Measurements from ENCODE around the gene CDPF1. TPM values are rescaled to one million over a fixed set of nuclear protein-coding genes. Genes with fewer than 3 reads are reported as not detected.
A peak's percentile ranks its signal among the peaks of the same experiment; 100 is the strongest.
"Not testable (repeated sequence)": the region's sequence is repeated elsewhere in the genome, so short reads cannot be mapped to it uniquely, and the experiment has no call there.

The CDPF1 gene
- total RNA-seq, 4 donors from 2014 or later, result 10.0 to 17.3 (median 13.2) TPM

GRCh38 chr22:46272196-46272595, 22.1 kb upstream of the CDPF1 start:
- TF ChIP-seq POLR2A (IDR thresholded peaks at IDR 0.05) (no peak), CTCF (IDR thresholded peaks at IDR 0.05) (no peak)
- 95 to 98% methylated on average over 8 of the region's 8 CpGs for WGBS, 2 donors
- H3K4me3 ChIP-seq (ENCODE audit: low read depth, poor library complexity, severe bottlenecking), result no peak overlapping the region
- DNase-seq (ENCODE audit: low spot score in 2 of 2), result no peak
- intact Hi-C loops (cut with DNase I; ENCODE audit: low total_unique reads), result no loop called here

- TF ChIP-seq CTCF (IDR thresholded peaks at IDR 0.05), result no peak
- no peak for TF ChIP-seq POLR2A (IDR thresholded peaks at IDR 0.05)
- no peak overlapping the region for H3K4me3 ChIP-seq (ENCODE audit: low read depth, poor library complexity, severe bottlenecking)
- 90 to 94% methylated on average over 11 of the region's 11 CpGs for WGBS, 2 donors
- no peak for DNase-seq (ENCODE audit: low spot score in 2 of 2)
- intact Hi-C loops (cut with DNase I; ENCODE audit: low total_unique reads), result no loop called here
These were observed 19.5 kb upstream of the CDPF1 start for GRCh38 chr22:46269564-46269963.

GRCh38 chr22:46267431-46268279, 17.6 kb upstream of the CDPF1 start, which contains the start of gene TTC38:
TSS of gene TTC38 (plus strand) at chr22:46268008. CDS start at chr22:46268040, 32 bp downstream.
- peak within 1 kb of the TSS; percentile 75 for H3K4me3 ChIP-seq (ENCODE audit: low read depth, poor library complexity, severe bottlenecking)
- TF ChIP-seq POLR2A (IDR thresholded peaks at IDR 0.05) (no peak), CTCF (IDR thresholded peaks at IDR 0.05) (no peak)
- peak; percentile 85 to 97 for DNase-seq (ENCODE audit: low spot score in 2 of 2)
- intact Hi-C loops (cut with DNase I; ENCODE audit: low total_unique reads), result no loop called here
- 1% methylated on average over 38 to 44 of the region's 74 CpGs for WGBS, 2 donors

GRCh38 chr22:46265627-46266026, 15.5 kb upstream of the CDPF1 start:
- H3K4me3 ChIP-seq (ENCODE audit: low read depth, poor library complexity, severe bottlenecking); intact Hi-C loops (cut with DNase I; ENCODE audit: low total_unique reads); DNase-seq (ENCODE audit: low spot score in 2 of 2): not testable (repeated sequence)
- 69 to 85% methylated on average over 3 to 4 of the region's 4 CpGs for WGBS, 2 donors

GRCh38 chr22:46264520-46264919, 14.4 kb upstream of the CDPF1 start:
- peak in 1 of 2 donors; percentile 53 for DNase-seq (ENCODE audit: low spot score in 2 of 2)
- intact Hi-C loops (cut with DNase I; ENCODE audit: low total_unique reads); H3K4me3 ChIP-seq (ENCODE audit: low read depth, poor library complexity, severe bottlenecking): not testable (repeated sequence)
- WGBS, 2 donors, result 99 to 100% methylated on average over 6 of the region's 6 CpGs

- DNase-seq (ENCODE audit: low spot score in 2 of 2), result no peak
- 52 to 82% methylated on average over 7 to 22 of the region's 30 CpGs for WGBS, 2 donors
- intact Hi-C loops (cut with DNase I; ENCODE audit: low total_unique reads), result no loop called here
- no peak within 1 kb of the TSS for H3K4me3 ChIP-seq (ENCODE audit: low read depth, poor library complexity, severe bottlenecking)
- TF ChIP-seq CTCF (IDR thresholded peaks at IDR 0.05), result no peak
- TF ChIP-seq POLR2A (IDR thresholded peaks at IDR 0.05), result no peak
These were observed 13.1 kb upstream of the CDPF1 start, which contains the start of gene PKDREJ for GRCh38 chr22:46263216-46263590. TSS of gene PKDREJ (minus strand) at chr22:46263343. CDS start at chr22:46263322, 21 bp downstream.
